NCI-H187 (cell line): Measurements from ENCODE around the gene CDH4.

ENCODE experiments used
- DNase-seq, 2 experiments: peaks; one replicate each; lab custom pipeline; 2025; lab: John Stamatoyannopoulos, UW

CDH4 gene

DNA sequence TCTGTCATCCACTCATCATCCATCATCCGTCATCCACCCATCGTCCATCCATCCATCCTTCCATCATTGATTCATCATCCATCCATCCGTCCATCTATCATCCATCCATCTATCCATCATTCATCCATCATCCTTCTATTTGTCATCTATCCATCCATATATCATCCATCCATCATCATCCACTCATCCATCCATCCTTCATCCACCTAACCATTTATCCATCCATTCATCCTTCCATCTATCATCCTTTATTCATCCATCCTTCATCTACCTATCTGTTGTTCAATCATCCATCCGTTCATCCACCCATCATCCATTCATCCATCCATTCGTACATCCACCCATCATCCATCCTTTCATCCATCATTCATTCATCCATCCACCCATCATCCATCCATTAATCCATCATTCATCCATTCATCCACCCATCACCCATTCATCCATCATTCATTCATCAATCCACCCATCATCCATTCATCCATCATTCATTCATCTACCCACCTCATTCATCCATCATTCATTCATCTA is 266.4 kb downstream of the CDH4 start:
- no peak for DNase-seq

DNA sequence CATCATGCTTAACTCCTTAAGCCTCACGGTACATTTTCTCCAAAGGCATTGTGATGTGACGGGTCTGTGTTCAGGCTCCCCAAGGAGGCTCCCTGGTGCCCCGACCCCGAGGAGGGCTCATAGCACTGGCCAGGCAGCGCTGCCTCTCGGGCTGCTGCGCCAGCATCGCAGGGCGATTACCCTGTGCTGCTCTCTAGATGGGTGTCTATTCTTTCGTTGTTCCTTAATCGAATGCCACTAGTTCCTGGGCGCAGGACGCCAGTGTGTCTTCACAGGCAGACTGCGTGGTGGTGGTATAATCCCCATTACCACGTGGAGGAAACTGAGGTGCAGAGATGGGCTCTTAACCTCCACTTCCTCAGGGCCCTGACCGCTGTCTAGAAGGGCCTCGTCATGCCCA is 267.4 kb downstream of the CDH4 start:
- no peak for DNase-seq

DNA sequence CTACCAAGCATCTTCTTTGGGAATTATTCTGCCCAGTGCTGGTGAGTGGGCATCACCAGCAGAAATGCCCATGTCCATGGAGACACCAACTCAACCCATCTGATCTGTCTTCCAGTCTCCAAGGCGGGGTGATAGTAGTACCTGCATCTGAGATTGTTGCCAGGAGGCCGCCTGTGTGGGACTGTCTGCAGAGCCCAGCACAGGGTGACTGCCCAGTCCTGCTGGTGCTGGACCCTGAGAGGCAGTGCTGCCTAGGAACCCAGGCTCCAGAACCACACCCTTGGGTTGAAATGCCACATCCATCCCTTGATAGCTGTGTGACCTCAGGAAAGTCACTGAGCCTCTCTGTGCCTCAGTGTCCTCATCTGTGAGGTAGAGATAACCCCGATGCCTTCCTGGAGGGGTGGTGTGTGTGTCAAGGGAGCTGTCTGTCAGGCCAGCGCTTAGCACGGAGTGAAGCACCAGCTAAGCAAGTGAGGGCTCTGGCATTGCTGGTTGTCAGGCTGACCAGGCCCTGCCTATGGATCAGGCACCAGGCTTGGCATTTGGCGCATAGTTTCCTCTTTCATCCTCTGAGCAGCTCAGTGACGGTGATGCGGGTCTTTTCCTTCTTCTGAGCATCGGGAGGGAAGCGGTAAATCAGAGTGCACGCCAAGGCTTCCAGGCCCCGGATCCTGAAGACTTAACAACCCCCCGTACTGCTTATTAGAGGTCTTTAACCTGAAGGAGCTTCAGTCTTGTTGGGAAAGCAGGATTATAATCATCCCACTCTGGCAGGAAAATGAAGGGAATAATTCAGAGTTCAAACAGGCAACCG is 268.2 kb downstream of the CDH4 start:
- DNase-seq = no peak

DNA sequence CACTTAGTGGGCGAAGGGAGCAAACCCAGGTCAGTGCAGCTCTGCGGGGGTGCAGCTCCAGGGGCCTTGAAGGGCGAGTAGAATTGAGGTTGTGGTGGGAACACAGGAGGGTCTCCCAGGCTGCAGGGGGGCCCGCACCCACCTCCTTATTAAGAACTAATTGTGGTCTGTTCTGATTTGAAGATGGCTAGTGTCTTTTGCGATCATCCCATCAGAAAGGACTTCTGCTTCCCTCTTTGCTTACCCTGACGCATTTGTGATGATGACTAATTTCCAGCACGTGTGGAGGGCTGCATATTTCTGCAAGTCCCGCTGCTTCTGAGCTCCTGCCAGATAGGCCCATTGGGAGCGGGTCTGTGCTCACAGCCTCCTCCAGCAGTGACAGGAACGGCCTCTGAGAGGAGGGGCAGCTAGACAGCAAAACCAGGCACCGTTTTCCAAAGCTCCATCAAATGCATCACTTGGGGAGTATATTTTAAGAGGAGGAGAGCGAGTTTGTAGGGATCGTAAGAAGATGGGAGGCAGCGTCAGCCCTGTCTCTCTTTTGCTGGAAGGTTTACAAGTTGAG is 268.9 kb downstream of the CDH4 start:
- no peak for DNase-seq

DNA sequence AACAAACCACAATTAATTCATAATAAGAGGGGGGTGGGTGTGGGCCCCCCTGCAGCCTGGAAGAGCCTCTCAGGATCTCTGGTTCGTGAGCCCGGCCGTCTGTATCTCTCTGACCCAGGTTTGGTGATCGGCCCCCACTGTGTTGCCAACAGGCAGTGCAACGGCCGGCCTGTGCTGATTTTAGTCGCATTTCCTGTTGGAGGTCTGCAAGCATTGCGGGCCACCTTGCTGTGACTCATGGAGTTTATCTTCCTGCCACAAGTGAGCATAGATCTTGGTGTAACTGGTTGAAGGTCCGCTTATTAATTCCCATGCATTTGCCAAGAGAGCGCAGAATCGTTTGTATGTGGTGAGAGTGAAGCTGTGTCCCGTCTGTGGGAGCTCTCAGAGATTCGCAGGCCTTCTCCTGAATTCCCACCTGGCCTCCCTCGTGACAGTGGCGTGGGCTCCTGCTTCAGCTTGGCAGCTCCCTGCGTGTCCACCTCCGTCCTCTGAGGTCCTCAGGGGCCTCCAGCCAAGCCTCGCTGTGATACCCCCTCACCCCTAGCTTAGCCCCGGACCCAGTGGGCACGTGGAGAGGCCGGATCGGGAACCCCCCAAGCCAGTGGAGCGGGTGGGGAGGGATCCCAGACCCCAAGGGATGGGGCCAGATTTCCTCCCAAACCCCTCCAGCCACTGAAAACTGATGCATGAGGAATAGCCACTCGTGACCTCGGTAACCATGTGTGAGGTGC is 269.8 kb downstream of the CDH4 start:
- no peak for DNase-seq

DNA sequence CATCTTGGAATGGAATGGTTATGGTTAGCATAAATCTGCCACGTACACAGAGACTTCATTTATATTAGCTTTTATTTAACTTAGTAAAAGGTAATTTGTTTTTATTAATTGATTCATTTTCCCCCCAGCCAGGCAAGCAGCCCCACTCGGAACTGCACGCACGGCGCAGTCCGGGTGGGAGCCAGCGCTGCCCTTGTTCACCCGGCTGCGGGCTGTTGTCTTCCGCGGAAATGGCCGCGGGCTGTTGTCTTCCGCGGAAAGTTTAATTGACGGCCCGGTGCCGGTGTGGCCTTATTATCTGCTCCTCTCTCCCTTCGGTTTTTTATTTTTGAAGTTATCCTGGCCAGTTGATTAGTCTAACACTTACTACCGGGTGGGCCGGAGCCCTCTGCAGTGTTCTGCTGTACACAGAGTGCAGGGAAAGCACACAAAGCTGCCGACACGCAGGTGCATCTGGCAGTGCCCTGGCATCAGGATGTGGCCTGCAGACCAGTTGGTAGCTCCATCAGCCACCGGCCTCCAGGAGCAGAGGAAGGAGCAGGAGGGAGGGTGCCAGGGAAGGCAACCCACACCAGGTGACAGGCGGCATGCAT is 270.5 kb downstream of the CDH4 start:
- DNase-seq = no peak

DNA sequence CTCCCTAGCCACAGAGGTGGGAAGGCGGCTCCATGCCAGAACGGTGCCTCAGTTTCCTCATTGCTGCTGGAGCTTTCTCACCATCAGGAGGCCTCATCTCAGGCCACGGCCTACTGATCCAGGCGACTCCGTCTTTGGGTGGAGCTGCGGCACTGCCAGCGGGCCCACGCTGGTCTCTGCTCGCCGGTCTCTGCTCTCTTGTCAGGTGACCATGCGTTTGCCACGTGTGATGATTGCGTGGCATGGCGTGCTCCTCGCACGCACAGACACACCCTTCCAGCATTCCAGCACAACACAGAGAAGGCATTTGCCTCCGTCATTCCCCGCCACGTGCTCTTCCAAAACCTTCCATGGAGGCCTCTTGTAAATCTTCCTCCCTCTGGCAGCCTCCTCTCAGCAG is 271.1 kb downstream of the CDH4 start:
- no peak for DNase-seq

DNA sequence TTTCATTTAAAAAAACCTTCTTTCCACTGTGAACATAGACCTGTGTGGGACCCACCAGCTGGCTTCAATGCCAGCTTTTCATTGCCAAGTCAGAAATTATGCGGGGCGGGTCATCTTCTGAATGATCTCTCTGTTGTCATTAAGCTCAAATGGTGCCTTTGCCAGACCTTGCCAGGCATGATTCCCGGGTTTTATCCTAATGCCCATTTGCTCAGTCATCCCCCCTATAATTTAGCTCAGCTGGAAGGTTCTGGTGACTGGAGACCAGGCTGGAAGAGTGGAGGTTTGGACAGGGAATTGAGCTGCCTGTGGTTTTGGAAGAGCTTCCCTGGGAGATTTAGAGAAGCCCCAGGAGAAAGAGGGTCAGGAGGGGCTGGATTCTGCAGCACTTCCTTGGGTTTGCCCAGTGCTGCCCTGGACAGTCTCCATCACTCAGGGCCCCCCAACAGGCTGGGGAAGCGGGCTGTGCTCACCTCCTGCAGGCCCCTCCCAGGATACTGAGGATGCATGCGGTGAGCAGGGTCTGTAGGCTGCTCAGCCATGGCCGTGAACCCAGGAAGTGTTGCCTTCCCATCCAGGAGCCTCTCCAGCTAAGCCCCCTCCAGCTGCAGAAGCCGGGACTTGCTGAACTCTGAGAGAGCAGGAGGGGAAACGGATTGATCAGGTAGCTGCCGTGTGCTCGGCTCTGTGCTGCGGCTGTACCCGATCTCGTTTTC is 273.0 kb downstream of the CDH4 start:
- no peak for DNase-seq

DNA sequence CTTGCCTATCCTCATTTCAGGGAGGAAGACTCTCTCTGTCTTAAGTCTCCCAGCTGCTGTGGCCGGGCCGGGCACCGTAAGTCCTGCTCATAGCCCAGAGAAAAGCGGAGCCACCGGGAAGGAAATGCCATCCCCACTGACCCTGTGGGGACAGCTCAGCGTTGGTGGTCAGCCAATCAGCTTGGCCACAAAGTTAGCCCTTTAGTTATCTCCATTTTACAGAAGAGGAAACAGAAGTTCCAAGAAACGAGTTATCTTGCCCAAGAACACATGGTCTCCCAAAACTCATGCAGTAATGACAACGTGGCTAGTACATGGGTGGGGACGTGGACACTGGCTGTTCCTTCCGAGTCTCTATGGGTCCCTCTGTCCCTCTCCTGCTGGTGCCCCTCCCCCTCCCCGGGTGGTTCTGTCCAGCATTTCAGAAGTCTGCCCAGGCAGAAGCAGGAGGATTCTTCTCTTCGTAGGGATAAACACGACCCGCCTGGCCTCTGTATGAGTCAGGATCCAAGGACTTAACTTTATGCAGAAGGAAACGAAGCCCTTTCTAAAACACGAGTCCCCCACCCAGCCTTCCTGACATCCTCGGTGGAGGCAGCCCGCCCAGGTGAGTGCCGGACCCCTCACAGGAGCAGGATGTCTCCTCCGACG is 273.8 kb downstream of the CDH4 start:
- no peak for DNase-seq

DNA sequence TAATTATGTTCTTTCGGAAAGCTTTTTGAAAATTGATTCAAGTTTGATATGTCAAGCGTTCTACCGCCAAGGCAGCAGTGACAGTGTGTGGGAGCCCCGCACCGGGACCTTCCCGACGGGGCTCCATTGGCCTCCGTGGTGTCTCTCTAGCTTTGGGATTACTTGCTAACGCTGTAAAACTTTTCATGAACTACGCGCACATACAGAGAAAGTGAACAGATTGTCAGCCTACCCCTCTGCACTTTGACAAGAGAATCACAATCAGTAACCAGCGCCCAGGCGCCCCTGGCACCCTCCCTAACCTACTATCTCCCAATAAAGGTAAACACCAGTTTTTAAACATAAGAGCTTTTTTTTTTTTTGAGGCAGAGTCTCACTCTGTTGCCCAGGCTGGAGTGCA is 274.8 kb downstream of the CDH4 start:
- DNase-seq = no peak

DNA sequence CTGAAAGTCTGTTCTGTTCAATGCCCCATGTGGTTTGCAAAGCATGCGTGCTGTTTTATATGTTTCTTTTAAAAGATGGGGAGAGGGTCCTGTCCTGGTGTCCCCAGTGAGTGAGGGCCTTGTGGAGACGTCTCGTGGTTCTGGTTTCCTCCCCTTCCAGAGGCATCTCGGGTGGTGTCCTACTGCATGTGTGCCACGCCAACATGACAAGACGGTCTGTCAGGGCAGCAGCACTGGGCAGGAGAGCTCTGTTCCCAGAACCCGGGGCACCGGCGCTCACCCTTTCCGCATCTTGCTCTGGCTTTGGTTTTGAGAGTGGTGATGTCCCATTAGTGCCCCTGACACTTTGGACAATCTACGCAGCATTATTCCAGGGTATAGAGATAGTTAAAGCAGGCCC is 275.6 kb downstream of the CDH4 start:
- DNase-seq = no peak

DNA sequence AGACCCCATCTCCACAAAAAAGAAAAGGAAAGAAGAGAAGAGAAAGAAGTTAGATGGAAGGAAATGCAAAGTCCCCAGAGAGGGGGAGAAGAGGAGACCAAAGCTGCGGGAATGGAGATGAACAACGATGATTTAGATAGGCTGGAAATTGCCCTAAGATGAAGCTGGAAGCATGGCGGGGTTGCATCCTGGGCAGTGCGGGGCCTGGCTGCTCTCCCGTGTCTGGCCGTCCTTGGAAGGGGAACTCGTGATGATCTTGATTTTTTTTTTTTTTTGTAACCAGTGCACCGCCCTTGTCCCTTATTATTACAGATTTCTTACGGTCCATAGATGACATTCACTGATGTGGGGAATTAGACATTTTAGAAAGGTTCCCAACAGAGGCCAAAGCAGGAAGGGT is 276.5 kb downstream of the CDH4 start:
- no peak for DNase-seq

DNA sequence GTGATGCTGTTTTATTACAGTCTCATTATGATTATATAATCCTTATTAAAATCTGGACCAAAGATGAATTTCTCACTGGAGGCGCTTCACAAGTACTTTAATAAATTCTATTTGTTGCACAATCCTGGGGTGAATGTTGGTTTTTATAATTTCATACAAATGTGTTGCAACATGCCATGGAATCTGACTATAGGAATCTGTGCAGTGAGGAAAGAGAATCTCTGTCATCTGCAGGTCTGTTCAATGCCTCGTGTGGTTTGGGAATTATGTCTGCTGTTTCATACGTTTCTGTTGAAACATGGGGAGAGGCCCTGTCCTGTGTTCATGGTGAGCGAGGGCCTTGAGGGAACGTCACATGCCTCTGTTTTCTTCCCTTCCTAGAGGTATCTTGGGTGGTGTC is 277.3 kb downstream of the CDH4 start:
- no peak for DNase-seq

DNA sequence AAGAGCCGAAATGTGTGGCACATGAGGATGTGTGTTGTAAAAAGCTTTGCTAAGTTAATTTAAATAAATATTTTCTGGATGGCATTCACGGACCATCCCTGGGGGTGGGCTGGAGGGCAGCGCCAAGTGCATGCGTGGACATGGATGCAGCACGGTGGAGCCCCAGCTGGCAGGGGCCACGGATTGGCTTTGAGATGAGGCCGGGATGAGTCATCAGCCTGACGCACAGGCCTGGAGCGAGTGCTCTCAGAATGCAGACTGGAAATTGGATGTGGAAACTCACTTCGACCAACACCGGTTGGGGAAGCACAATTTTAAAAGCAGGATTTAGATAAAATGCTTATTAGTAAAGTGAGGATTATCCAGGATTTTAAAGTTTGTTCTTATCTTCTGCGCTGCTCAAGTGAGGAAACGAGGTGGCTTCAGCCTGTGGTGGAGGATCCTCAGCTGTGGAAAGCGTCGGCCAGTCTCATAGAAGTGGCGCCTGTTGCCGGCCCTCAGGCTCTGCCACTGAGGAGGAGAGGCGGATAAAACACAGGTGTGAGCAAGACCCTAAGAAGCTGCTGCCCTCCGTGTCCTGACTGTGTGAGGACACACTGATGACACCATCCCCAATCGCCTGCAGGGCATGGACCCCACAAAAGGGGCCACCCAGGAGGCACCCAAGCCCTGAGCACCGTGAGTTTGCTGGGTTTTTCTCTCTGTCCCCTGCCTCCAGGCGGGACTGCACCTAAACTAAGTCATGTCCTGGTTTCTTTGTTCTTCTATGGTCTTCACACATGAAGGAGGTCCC is 279.7 kb downstream of the CDH4 start:
- DNase-seq = no peak

DNA sequence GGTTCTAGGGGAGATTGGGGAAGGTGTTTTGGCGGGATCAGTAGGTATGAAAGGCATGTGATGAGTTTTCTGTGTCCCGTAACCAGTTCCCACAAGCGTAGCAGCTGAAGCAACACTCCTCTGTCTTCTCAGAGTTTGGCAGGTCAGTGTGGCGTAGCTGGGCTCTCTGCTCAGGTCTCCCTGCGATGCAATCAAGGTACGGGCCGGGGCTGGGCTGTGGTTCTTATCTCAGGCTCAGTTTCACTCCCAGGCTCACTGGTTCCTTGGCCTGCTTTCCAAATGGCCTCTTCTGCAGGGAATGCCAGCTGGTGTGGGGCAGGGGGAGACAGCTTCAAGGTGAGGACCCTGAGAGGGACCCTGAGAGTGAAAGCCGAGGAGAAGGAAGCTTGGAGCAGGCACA is 280.7 kb downstream of the CDH4 start:
- DNase-seq = no peak

DNA sequence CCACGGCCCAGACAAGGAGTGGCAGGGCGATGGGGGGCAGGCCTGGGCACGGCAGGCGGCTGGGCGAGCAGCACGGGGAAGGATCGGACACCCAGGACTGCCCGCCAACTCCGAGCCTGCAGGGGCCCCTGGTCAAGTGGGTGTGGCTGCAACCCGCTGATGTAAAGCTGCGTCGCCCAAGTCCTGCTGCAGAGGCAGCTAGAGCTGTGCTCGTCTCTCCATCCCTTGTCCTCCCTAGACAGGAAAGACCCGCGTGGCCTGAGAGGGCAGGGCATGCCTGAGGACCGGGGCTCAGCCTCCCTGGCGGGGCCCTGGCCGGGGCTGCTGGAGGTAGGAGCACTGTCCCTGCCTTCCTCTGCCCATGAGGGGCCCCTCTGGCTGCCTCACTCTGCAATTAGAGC is 281.2 kb downstream of the CDH4 start:
- DNase-seq = no peak

DNA sequence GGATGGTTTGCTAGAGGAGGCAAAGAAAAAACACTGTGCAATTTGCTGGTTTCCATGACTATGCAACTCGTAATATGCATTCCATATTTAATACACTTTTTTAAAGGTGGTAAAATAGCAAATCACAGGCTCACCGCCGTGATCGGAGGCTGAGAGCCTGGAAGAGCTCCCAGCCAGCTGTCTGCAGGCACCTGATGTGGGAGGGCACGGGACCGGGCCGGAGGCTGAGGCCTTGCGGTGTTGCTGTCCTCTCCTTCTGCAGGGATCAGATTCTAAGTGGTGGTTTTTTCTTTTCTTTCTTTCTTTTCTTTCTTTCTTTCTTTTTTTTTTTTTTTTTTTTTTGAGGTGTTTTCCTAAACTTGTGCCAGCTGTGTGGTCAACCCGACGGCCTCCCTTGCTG is 282.3 kb downstream of the CDH4 start:
- DNase-seq = no peak

DNA sequence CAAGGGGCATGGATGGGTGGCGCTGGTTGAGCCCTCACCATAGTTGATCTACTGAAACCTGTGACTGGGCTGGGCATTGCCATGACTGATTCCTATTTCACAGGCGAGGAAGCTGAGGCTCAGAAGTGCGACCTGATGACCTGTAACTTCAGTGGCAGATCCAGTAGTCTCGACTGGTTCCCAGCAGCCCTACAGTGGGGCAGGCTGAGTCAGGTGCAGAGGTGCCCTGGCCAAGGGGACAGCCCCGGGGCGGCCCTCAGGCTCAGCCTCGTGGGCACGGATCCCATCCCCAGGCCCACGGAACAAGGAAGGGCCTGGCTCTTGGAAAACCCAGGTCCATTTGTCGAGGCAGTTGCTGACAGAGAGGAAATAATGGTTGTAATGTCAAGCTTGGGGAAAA is 283.0 kb downstream of the CDH4 start:
- DNase-seq = no peak

DNA sequence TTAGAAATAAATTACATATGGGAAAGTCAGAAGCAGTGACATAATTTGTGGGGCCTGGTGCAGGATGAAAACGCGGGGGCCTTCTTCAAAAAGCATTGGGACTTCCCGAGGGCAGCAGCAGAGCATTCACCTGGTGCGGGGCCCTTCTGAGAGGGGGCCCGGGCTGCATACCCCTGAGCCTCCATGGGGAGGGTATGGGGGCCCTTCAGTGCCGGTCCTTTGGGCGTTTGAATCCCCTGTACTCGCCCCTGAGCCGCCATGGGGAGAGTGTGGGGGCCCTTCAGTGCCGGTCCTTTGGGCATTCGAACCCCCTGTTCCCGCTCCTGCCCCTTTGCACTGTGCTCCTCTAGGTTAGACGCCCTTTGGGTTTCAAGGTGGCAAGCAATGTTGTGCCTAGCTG is 283.5 kb downstream of the CDH4 start:
- no peak for DNase-seq

DNA sequence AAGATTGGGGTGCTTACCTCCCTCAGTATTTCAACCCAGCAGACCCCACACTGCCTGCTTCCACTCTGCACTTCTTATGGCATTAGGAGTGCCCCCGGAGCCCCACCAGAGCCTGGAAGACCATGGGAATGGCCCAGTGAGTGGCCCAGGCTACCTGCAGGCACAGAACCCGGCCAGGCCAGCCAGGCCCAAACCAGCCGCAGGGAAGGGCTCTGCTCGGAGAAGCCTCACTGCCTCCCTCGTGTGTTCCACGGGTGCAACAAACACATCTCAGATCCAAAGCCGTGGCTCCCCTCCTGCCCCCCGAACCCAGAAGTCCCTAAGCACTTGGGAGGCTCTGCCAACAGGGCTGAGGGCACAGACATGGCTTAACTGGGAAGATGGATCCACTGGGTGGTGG is 283.9 kb downstream of the CDH4 start:
- no peak for DNase-seq

DNA sequence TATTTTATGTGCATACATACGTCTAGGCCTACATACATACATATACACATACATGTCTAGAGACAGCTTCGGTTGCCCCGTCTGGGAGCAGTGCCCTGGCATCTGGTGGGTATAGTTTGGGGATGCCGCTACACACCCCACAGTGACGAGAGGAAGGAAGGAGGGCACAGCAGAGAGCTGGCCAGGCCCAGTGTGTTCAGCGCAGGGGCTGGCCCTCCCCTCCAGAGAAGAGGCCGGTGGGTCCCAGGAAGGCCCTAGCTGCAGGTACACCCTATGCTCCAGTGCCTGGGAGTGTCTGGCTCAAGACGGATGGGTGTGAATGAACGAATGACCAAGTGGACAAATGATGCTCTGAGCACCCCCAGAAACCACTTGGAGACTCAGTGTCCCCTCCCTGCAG is 284.6 kb downstream of the CDH4 start:
- no peak for DNase-seq
